ENCODE results near the gene HK3. TPM values are rescaled to one million over a fixed set of nuclear protein-coding genes. Genes with fewer than 3 reads are reported as not detected.

Gene HK3
- total RNA-seq, 1 donor from 2014 or later: 61.2 TPM

GRCh38 chr5:176851380-176851779, 47.8 kb downstream of the HK3 start:
- intact Hi-C loops (cut with DNase I): no loop called here
- no peak for TF ChIP-seq CTCF (IDR thresholded peaks at IDR 0.05)
- Histone ChIP-seq H3K36me3 (no peaks in the 10 kb centered on the region), H3K27me3 (ENCODE audit: low read depth) (peaks cover 68% of the 10 kb centered on the region), H3K27ac (no peak overlapping the region), H3K4me3 (no peak overlapping the region), H3K4me1 (no peaks in the 10 kb centered on the region), H3K9me3 (no peaks in the 10 kb centered on the region)
- ATAC-seq: no peak
- DNase-seq: no peak

- H3K4me1 ChIP-seq: no peaks in the 10 kb centered on the region
- no peak for DNase-seq
- H3K27me3 ChIP-seq (ENCODE audit: low read depth): peaks cover 69% of the 10 kb centered on the region
Measured at GRCh38 chr5:176850371-176851245, 48.5 kb downstream of the HK3 start.

GRCh38 chr5:176849611-176850227, 49.4 kb downstream of the HK3 start:
- intact Hi-C loops (cut with DNase I): no loop called here
- H3K36me3 ChIP-seq: no peaks in the 10 kb centered on the region
- H3K27me3 ChIP-seq (ENCODE audit: low read depth): peaks cover 69% of the 10 kb centered on the region
- DNase-seq (no peak), ATAC-seq (no peak)
- H3K9me3 ChIP-seq: no peaks in the 10 kb centered on the region
- TF ChIP-seq CTCF (IDR thresholded peaks at IDR 0.05): no peak
- H3K4me3 ChIP-seq: no peak overlapping the region
- H3K27ac ChIP-seq: no peak overlapping the region
- H3K4me1 ChIP-seq: no peaks in the 10 kb centered on the region

More at GRCh38 chr5:176850371-176851245, 48.5 kb downstream of the HK3 start:
- TF ChIP-seq CTCF (IDR thresholded peaks at IDR 0.05): no peak
- no peak overlapping the region for H3K4me3 ChIP-seq
- no peak for ATAC-seq
- no peaks in the 10 kb centered on the region for H3K9me3 ChIP-seq
- no peaks in the 10 kb centered on the region for H3K36me3 ChIP-seq
- intact Hi-C loops (cut with DNase I): no loop called here
- H3K27ac ChIP-seq: no peak overlapping the region

GRCh38 chr5:176848651-176849050, 50.5 kb downstream of the HK3 start:
- H3K4me3 ChIP-seq: no peak overlapping the region
- H3K4me1 ChIP-seq: no peaks in the 10 kb centered on the region
- no peak overlapping the region for H3K27ac ChIP-seq
- no peaks in the 10 kb centered on the region for H3K36me3 ChIP-seq
- H3K27me3 ChIP-seq (ENCODE audit: low read depth): peaks cover 70% of the 10 kb centered on the region
- H3K9me3 ChIP-seq: no peaks in the 10 kb centered on the region
- no peak for TF ChIP-seq CTCF (IDR thresholded peaks at IDR 0.05)
- ATAC-seq (no peak), DNase-seq (no peak)
- intact Hi-C loops (cut with DNase I): no loop called here

GRCh38 chr5:176847726-176848290, 51.3 kb downstream of the HK3 start:
- Histone ChIP-seq H3K27ac (no peak overlapping the region), H3K27me3 (ENCODE audit: low read depth) (peaks cover 75% of the 10 kb centered on the region), H3K36me3 (no peaks in the 10 kb centered on the region), H3K4me3 (no peak overlapping the region), H3K4me1 (no peaks in the 10 kb centered on the region), H3K9me3 (no peaks in the 10 kb centered on the region)
- ATAC-seq (no peak), DNase-seq (no peak)
- TF ChIP-seq CTCF (IDR thresholded peaks at IDR 0.05): no peak
- intact Hi-C loops (cut with DNase I): no loop called here
